A549 (cell line): Measurements from ENCODE around the gene ERVMER34-1.

ENCODE experiments used
- CHD4 ChIP-seq: fragments of 200-600 bp; sonication (generic); IDR thresholded peaks from 2 replicates; pipeline ENCODE4 v1.6.1; 2016; ENCODE audit warnings: antibody characterized with exemption, mild to moderate bottlenecking, borderline replicate concordance
- GATA3 ChIP-seq: IDR thresholded peaks from 2 replicates; pipeline ENCODE4 v1.6.1; 2012; ENCODE audit warnings: borderline replicate concordance
- JUNB ChIP-seq: fragments of >200 bp; sonication (Bioruptor Twin); formaldehyde crosslinking; IDR thresholded peaks from 2 replicates; pipeline ENCODE4 v1.6.1; 2016
- KDM1A ChIP-seq: fragments of 200-600 bp; sonication (generic); IDR thresholded peaks from 2 replicates; pipeline ENCODE4 v1.6.1; 2016; ENCODE audit warnings: low read depth, mild to moderate bottlenecking
- NR3C1 ChIP-seq: fragments of >200 bp; sonication (Bioruptor Twin); formaldehyde crosslinking; IDR thresholded peaks from 3 replicates; pipeline ENCODE4 v1.6.1; 2017
- POLR2A ChIP-seq: IDR thresholded peaks from 2 replicates; pipeline ENCODE4 v1.6.1; 2012; ENCODE audit warnings: mild to moderate bottlenecking, low read length
- RNF2 ChIP-seq: fragments of 200-600 bp; sonication (generic); IDR thresholded peaks from 2 replicates; pipeline ENCODE4 v1.6.1; 2016; ENCODE audit warnings: low read depth, mild to moderate bottlenecking, antibody characterized with exemption, moderate library complexity, borderline replicate concordance
- SMC3 ChIP-seq: fragments of >200 bp; sonication (Bioruptor Twin); formaldehyde crosslinking; IDR thresholded peaks from 3 replicates; pipeline ENCODE4 v1.6.1; 2018; ENCODE audit warnings: inconsistent platforms
- ZFP36 ChIP-seq: fragments of 450-650 bp; IDR thresholded peaks from 2 replicates; pipeline ENCODE4 v1.6.1; 2014; ENCODE audit warnings: borderline replicate concordance; ENCODE audit not compliant: partially characterized antibody
- TF ChIP-seq, protein P1 (sequence below): fragments of >200 bp; sonication (Bioruptor Twin); formaldehyde crosslinking; IDR thresholded peaks from 3 replicates; pipeline ENCODE4 v1.5.1; 2016
- TF ChIP-seq, protein P2 (sequence below): IDR thresholded peaks from 2 replicates; pipeline ENCODE4 v1.6.1; 2012
- TF ChIP-seq, protein P3 (sequence below): IDR thresholded peaks from 2 replicates; pipeline ENCODE4 v1.6.1; 2012
- TF ChIP-seq, protein P4 (sequence below): fragments of 450-650 bp; IDR thresholded peaks from 2 replicates; pipeline ENCODE4 v1.6.1; 2014; ENCODE audit warnings: antibody characterized with exemption

DNA sequence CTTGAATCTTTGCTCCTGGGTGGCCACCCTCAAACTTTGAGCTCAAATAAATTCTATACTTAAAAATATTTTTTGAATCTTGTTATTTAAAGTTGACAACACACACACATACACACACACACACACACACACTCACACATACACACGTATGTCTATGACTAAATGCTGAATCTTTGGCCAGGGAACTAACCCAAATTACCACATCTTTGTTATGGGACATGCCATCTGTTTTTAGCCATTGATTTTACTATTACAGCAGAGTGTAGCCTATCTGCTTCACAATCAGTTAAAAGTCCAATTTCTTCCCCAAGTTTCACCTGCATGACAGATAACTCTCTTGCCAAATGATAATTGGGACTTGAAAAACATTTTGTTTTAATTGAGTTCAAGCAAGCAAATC lies 47.1 kb downstream of the ERVMER34-1 start:
- TF ChIP-seq, protein P1, sequence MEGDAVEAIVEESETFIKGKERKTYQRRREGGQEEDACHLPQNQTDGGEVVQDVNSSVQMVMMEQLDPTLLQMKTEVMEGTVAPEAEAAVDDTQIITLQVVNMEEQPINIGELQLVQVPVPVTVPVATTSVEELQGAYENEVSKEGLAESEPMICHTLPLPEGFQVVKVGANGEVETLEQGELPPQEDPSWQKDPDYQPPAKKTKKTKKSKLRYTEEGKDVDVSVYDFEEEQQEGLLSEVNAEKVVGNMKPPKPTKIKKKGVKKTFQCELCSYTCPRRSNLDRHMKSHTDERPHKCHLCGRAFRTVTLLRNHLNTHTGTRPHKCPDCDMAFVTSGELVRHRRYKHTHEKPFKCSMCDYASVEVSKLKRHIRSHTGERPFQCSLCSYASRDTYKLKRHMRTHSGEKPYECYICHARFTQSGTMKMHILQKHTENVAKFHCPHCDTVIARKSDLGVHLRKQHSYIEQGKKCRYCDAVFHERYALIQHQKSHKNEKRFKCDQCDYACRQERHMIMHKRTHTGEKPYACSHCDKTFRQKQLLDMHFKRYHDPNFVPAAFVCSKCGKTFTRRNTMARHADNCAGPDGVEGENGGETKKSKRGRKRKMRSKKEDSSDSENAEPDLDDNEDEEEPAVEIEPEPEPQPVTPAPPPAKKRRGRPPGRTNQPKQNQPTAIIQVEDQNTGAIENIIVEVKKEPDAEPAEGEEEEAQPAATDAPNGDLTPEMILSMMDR = no peak
- no peak for TF ChIP-seq RNF2
- TF ChIP-seq JUNB = no peak
- TF ChIP-seq GATA3 = no peak
- TF ChIP-seq KDM1A = no peak
- TF ChIP-seq, protein P2, sequence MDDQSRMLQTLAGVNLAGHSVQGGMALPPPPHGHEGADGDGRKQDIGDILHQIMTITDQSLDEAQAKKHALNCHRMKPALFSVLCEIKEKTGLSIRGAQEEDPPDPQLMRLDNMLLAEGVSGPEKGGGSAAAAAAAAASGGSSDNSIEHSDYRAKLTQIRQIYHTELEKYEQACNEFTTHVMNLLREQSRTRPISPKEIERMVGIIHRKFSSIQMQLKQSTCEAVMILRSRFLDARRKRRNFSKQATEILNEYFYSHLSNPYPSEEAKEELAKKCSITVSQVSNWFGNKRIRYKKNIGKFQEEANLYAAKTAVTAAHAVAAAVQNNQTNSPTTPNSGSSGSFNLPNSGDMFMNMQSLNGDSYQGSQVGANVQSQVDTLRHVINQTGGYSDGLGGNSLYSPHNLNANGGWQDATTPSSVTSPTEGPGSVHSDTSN = no peak
- no peak for TF ChIP-seq SMC3
- no peak for TF ChIP-seq NR3C1
- TF ChIP-seq CHD4 = no peak
- TF ChIP-seq, protein P3, sequence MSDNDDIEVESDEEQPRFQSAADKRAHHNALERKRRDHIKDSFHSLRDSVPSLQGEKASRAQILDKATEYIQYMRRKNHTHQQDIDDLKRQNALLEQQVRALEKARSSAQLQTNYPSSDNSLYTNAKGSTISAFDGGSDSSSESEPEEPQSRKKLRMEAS = no peak
- no peak for TF ChIP-seq POLR2A
- TF ChIP-seq, protein P4, sequence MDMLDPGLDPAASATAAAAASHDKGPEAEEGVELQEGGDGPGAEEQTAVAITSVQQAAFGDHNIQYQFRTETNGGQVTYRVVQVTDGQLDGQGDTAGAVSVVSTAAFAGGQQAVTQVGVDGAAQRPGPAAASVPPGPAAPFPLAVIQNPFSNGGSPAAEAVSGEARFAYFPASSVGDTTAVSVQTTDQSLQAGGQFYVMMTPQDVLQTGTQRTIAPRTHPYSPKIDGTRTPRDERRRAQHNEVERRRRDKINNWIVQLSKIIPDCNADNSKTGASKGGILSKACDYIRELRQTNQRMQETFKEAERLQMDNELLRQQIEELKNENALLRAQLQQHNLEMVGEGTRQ = no peak
- TF ChIP-seq ZFP36 = no peak
